Measurements from ENCODE around the gene ZBED3. TPM values are rescaled to one million over a fixed set of nuclear protein-coding genes. Genes with fewer than 3 reads are reported as not detected.
"Not testable (repeated sequence)": the region's sequence is repeated elsewhere in the genome, so short reads cannot be mapped to it uniquely, and the experiment has no call there.

Gene ZBED3
- polyA plus RNA-seq, 2 donors, result 0.67 to 1.0 TPM

DNA sequence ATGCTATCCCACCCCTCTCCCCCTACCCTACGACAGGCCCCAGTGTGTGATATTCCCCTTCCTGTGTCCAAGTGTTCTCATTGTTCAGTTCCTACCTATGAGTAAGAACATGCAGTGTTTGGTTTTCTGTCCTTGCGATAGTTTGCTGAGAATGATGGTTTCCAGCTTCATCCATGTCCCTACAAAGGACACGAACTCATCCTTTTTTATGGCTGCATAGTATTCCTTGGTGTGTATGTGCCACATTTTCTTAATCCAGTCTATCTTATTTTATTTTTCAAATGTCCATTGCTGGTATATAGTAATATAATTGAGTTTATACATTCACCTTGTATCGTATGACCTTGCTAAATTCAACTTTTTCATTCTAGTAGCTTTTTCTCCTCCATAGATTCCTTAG, 19.9 kb upstream of the ZBED3 start:
- not testable (repeated sequence) for H3K27ac ChIP-seq (ENCODE audit: low read depth in 2 of 2, low read length in 1 of 2); H3K36me3 ChIP-seq (ENCODE audit: control insufficient read depth in 2 of 2, insufficient read depth in 2 of 2, low read length in 1 of 2); H3K4me1 ChIP-seq (ENCODE audit: control insufficient read depth in 2 of 2, insufficient read depth in 2 of 2, low read length in 1 of 2); H3K4me3 ChIP-seq (ENCODE audit: low read depth in 1 of 2, low read length in 2 of 2); H3K9me3 ChIP-seq (ENCODE audit: control insufficient read depth in 2 of 2, insufficient read depth in 1 of 2, low read depth in 1 of 2, low read length in 1 of 2); H3K27me3 ChIP-seq (ENCODE audit: control insufficient read depth in 1 of 2, insufficient read depth in 2 of 2, low read length in 2 of 2)
- WGBS, 2 donors, result 94 to 97% methylated on average over 4 of the region's 4 CpGs

DNA sequence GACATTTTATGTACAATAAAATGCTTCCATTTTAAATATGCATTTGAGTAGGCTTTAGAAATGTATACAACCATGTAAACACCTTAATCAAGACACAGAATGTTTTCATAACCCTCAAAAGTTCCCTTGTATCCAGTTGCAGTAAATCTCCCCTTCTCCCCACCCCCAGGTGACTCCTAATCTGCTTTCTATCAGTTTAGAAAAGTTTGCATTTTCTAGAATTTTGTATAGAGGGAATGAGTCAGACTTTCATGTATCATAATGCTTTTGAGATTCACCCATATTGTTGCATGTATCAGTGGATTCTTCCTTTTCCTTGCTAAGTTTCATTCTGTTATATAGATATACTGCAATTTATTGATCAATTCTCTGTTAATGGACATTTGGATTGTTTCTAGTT, 17.7 kb upstream of the ZBED3 start:
- no peaks in the 10 kb centered on the region for H3K27me3 ChIP-seq (ENCODE audit: control insufficient read depth in 1 of 2, insufficient read depth in 2 of 2, low read length in 2 of 2)
- no peaks in the 10 kb centered on the region for H3K36me3 ChIP-seq (ENCODE audit: control insufficient read depth in 2 of 2, insufficient read depth in 2 of 2, low read length in 1 of 2)
- H3K4me1 ChIP-seq (ENCODE audit: control insufficient read depth in 2 of 2, insufficient read depth in 2 of 2, low read length in 1 of 2), result no peaks in the 10 kb centered on the region
- no peaks in the 10 kb centered on the region for H3K9me3 ChIP-seq (ENCODE audit: control insufficient read depth in 2 of 2, insufficient read depth in 1 of 2, low read depth in 1 of 2, low read length in 1 of 2)
- H3K27ac ChIP-seq (ENCODE audit: low read depth in 2 of 2, low read length in 1 of 2), result no peak overlapping the region
- H3K4me3 ChIP-seq (ENCODE audit: low read depth in 1 of 2, low read length in 2 of 2), result no peak overlapping the region

DNA sequence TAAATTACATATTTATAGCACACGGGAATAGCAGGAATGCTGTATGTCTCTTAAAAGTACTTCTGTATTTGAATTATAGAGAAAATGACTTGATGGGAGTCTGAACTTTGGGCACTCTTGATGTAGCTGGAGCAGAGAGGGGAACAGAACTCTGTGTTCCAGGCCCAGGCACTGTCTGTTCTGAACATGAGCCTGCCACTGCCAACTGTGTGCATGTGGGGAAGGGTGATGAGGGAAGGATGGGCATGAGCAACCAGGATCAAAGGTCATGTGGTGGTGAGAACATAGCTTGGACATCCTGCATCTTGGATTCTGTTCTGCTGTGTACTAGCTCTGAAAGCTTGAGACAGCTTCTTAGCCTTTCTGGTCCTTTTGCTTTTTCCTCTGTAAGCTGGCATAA, 16.4 kb upstream of the ZBED3 start:
- Histone ChIP-seq H3K27me3 (ENCODE audit: control insufficient read depth in 1 of 2, insufficient read depth in 2 of 2, low read length in 2 of 2) (no peaks in the 10 kb centered on the region), H3K4me3 (ENCODE audit: low read depth in 1 of 2, low read length in 2 of 2) (no peak overlapping the region), H3K4me1 (ENCODE audit: control insufficient read depth in 2 of 2, insufficient read depth in 2 of 2, low read length in 1 of 2) (no peaks in the 10 kb centered on the region), H3K27ac (ENCODE audit: low read depth in 2 of 2, low read length in 1 of 2) (no peak overlapping the region), H3K36me3 (ENCODE audit: control insufficient read depth in 2 of 2, insufficient read depth in 2 of 2, low read length in 1 of 2) (no peaks in the 10 kb centered on the region), H3K9me3 (ENCODE audit: control insufficient read depth in 2 of 2, insufficient read depth in 1 of 2, low read depth in 1 of 2, low read length in 1 of 2) (no peaks in the 10 kb centered on the region)
- WGBS, 2 donors, result 93 to 97% methylated on average over 1 of the region's 1 CpG

DNA sequence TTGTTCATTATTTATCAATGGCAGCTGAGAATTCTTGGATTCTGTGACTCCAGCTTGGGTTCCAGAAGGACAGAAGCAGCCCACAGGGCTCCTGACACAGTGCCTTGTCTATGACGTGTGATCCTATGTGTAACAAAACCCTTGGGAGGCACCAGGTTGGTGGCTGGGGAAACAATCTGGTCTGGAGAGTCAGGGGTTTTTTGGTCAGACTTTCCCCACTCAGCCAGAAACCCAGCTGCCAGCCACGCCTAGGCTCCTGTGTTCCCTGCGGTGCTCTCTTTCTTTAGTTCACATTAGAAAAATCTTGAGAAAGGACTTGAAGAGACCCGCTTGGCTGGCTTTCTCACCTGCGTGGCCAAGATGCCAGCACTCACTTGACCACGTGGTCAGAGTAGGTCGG, 15.5 kb upstream of the ZBED3 start:
- Histone ChIP-seq H3K9me3 (ENCODE audit: control insufficient read depth in 2 of 2, insufficient read depth in 1 of 2, low read depth in 1 of 2, low read length in 1 of 2) (no peaks in the 10 kb centered on the region), H3K27ac (ENCODE audit: low read depth in 2 of 2, low read length in 1 of 2) (no peak overlapping the region), H3K36me3 (ENCODE audit: control insufficient read depth in 2 of 2, insufficient read depth in 2 of 2, low read length in 1 of 2) (no peaks in the 10 kb centered on the region), H3K4me1 (ENCODE audit: control insufficient read depth in 2 of 2, insufficient read depth in 2 of 2, low read length in 1 of 2) (no peaks in the 10 kb centered on the region), H3K27me3 (ENCODE audit: control insufficient read depth in 1 of 2, insufficient read depth in 2 of 2, low read length in 2 of 2) (no peaks in the 10 kb centered on the region), H3K4me3 (ENCODE audit: low read depth in 1 of 2, low read length in 2 of 2) (no peak overlapping the region)
- 85 to 87% methylated on average over 7 of the region's 7 CpGs for WGBS, 2 donors

DNA sequence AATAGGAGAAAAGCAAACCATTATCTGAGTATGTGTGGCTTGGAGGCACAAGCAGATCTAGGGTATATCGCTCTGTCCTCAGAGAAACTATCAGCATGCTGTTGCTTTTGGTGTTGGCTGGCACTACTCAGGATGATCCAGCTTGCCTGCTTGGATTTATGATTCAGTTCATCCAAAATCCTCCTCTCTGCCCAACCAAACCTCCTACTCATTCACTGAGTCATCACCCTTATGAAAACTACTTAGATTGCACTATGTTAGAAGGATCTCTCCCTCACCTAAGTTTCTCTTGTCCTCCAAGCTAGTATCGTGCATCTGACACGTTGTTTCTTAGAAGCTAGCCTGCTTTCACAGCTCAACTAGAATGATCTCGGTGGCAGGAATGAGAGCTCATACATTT, 14.2 kb upstream of the ZBED3 start:
- Histone ChIP-seq H3K27me3 (ENCODE audit: control insufficient read depth in 1 of 2, insufficient read depth in 2 of 2, low read length in 2 of 2) (no peaks in the 10 kb centered on the region), H3K36me3 (ENCODE audit: control insufficient read depth in 2 of 2, insufficient read depth in 2 of 2, low read length in 1 of 2) (no peaks in the 10 kb centered on the region), H3K4me1 (ENCODE audit: control insufficient read depth in 2 of 2, insufficient read depth in 2 of 2, low read length in 1 of 2) (no peaks in the 10 kb centered on the region), H3K9me3 (ENCODE audit: control insufficient read depth in 2 of 2, insufficient read depth in 1 of 2, low read depth in 1 of 2, low read length in 1 of 2) (no peaks in the 10 kb centered on the region), H3K27ac (ENCODE audit: low read depth in 2 of 2, low read length in 1 of 2) (no peak overlapping the region), H3K4me3 (ENCODE audit: low read depth in 1 of 2, low read length in 2 of 2) (no peak overlapping the region)
- WGBS, 2 donors, result 68 to 69% methylated on average over 4 of the region's 4 CpGs

DNA sequence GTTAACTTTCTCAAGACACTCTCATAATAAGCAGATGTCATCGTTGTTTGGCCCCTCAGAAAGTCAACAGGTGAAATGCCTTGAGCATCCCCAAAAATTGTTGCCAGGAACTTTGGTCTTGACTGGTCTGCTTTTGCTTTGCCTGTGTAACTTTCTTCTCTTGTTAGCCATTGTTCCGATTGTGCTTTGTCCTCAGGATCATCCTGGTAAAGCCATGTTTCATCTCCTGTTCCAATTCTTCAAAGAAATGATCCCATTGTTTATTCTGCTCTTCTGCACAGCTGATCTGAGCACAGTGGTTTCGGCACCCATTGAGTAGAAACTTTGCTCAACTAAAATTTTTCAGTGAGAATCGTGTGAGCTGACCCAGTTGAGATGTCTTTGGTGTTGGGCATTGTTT, 8.1 kb upstream of the ZBED3 start:
- Histone ChIP-seq H3K4me1 (ENCODE audit: control insufficient read depth in 2 of 2, insufficient read depth in 2 of 2, low read length in 1 of 2) (no peaks in the 10 kb centered on the region), H3K9me3 (ENCODE audit: control insufficient read depth in 2 of 2, insufficient read depth in 1 of 2, low read depth in 1 of 2, low read length in 1 of 2) (no peaks in the 10 kb centered on the region), H3K4me3 (ENCODE audit: low read depth in 1 of 2, low read length in 2 of 2) (no peak overlapping the region), H3K27ac (ENCODE audit: low read depth in 2 of 2, low read length in 1 of 2) (no peak overlapping the region), H3K27me3 (ENCODE audit: control insufficient read depth in 1 of 2, insufficient read depth in 2 of 2, low read length in 2 of 2) (no peaks in the 10 kb centered on the region), H3K36me3 (ENCODE audit: control insufficient read depth in 2 of 2, insufficient read depth in 2 of 2, low read length in 1 of 2) (no peaks in the 10 kb centered on the region)
- 89 to 92% methylated on average over 4 of the region's 4 CpGs for WGBS, 2 donors

DNA sequence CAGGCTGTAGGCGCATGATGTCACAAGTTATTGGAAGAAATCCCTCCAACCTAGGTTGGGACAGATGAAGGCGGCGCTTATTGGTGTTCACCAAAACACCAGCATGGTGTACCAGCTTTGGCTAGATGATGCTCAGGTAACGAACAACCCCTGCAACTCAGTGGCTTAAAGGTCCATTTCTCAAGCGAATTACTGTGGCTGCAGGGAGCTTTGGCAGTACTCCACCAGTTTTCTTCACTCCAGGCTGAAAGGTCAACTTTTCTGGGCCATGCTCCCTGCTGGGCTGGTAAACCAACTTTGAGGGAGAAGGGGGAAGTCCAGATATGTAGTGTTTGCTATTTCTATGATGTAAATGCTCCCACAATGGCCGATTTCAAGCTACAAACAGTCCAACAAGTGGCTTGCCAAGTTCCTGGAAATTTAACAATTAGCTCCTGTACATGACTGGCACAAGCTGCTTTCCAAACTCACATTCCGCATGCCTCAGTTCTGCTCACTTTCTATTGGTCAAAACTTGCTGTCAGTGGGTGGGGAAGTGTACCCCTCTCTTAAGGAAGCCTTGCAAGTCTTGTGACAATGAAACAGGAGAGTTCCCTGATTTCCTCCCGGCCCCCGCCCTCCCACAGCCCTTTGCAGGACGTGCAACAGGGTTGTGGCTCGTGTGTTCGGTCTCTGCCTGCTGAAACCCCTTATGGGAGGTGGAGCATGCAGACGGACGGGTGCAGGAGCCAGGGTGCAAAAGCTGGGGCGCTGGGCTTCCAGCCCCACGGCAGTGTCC, 588 bp upstream of the ZBED3 start:
- no peaks in the 10 kb centered on the region for H3K9me3 ChIP-seq (ENCODE audit: control insufficient read depth in 2 of 2, insufficient read depth in 1 of 2, low read depth in 1 of 2, low read length in 1 of 2)
- 18 to 23% methylated on average over 16 of the region's 16 CpGs for whole genome bisulfite sequencing, 2 donors
- peak overlapping the region; percentile 59 to 86 for H3K4me3 ChIP-seq (ENCODE audit: low read depth in 1 of 2, low read length in 2 of 2)
- H3K27me3 ChIP-seq (ENCODE audit: control insufficient read depth in 1 of 2, insufficient read depth in 2 of 2, low read length in 2 of 2), result no peaks in the 10 kb centered on the region
- H3K27ac ChIP-seq (ENCODE audit: low read depth in 2 of 2, low read length in 1 of 2), result peak overlapping the region; percentile 40 to 82
- no peaks in the 10 kb centered on the region for H3K36me3 ChIP-seq (ENCODE audit: control insufficient read depth in 2 of 2, insufficient read depth in 2 of 2, low read length in 1 of 2)
- peaks cover 3% of the 10 kb centered on the region in 2 donors for H3K4me1 ChIP-seq (ENCODE audit: control insufficient read depth in 2 of 2, insufficient read depth in 2 of 2, low read length in 1 of 2)

DNA sequence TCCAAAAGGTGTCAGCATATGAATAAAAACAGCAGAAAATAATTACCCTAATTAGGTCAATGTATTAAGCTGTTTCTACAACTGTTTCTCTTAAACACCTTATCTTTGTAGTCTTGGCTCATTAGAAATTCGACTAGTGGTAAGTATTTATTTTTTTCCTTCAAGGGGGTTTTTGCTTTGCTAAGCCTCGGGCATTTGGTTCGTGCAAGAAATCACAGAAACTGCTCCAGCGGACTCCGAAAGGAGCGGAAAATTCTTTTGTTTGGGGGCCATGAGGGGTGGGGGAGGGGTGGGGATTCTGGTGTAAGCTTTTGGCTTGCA, 757 bp downstream of the ZBED3 start:
- Histone ChIP-seq H3K36me3 (ENCODE audit: control insufficient read depth in 2 of 2, insufficient read depth in 2 of 2, low read length in 1 of 2) (no peaks in the 10 kb centered on the region), H3K9me3 (ENCODE audit: control insufficient read depth in 2 of 2, insufficient read depth in 1 of 2, low read depth in 1 of 2, low read length in 1 of 2) (no peaks in the 10 kb centered on the region), H3K27ac (ENCODE audit: low read depth in 2 of 2, low read length in 1 of 2) (peak overlapping the region; percentile 82 to 88), H3K27me3 (ENCODE audit: control insufficient read depth in 1 of 2, insufficient read depth in 2 of 2, low read length in 2 of 2) (no peaks in the 10 kb centered on the region), H3K4me3 (ENCODE audit: low read depth in 1 of 2, low read length in 2 of 2) (peak overlapping the region; percentile 59 to 86), H3K4me1 (ENCODE audit: control insufficient read depth in 2 of 2, insufficient read depth in 2 of 2, low read length in 1 of 2) (peaks cover 3% of the 10 kb centered on the region in 2 donors)
- WGBS, 2 donors, result 3 to 4% methylated on average over 6 of the region's 6 CpGs

DNA sequence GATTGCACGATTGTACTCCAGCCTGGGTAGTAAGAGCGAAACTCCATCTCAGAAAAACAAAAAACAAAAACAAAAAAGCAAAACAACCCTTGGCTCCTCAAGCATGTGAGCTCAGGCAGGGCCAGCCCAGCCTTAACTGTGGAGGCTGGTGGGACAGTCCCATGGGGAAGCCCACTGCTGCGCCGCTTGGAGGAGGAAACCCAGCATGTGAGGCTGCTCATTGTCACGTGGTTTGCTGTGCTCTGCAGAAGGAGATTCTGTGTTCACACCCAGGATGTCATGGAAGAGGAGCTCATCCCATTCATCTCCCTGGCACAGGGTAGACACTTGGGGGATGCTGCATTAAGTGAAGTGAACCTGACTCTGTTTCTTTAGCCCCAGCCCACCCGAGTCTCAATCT, 4.0 kb downstream of the ZBED3 start:
- peaks cover 3% of the 10 kb centered on the region in 2 donors for H3K4me1 ChIP-seq (ENCODE audit: control insufficient read depth in 2 of 2, insufficient read depth in 2 of 2, low read length in 1 of 2)
- peaks cover 0 to 2% of the 10 kb centered on the region in 2 donors for H3K36me3 ChIP-seq (ENCODE audit: control insufficient read depth in 2 of 2, insufficient read depth in 2 of 2, low read length in 1 of 2)
- 88% methylated on average over 6 of the region's 6 CpGs for WGBS, 2 donors

DNA sequence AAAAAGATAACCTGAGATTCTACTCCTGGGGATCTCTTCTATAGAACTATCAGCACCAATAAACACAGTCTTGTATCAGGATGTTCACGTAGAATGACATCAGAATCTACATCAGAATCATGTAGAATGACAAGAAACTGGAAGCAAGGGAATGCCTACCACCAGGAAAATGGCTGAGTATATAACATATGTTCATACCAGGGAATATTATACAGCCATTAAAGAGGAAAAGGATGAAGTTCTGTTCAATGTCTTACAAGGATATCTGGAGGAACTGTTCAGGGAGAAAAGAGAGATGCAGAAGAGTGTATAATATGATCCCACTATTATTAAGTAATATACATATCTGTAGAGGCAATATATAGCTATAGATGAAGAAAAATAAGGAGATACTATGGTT, 4.8 kb downstream of the ZBED3 start:
- Histone ChIP-seq H3K36me3 (ENCODE audit: control insufficient read depth in 2 of 2, insufficient read depth in 2 of 2, low read length in 1 of 2) (peaks cover 0 to 2% of the 10 kb centered on the region in 2 donors), H3K4me3 (ENCODE audit: low read depth in 1 of 2, low read length in 2 of 2) (no peak overlapping the region), H3K27ac (ENCODE audit: low read depth in 2 of 2, low read length in 1 of 2) (no peak overlapping the region), H3K4me1 (ENCODE audit: control insufficient read depth in 2 of 2, insufficient read depth in 2 of 2, low read length in 1 of 2) (peaks cover 0 to under 1% of the 10 kb centered on the region in 2 donors), H3K27me3 (ENCODE audit: control insufficient read depth in 1 of 2, insufficient read depth in 2 of 2, low read length in 2 of 2) (no peaks in the 10 kb centered on the region), H3K9me3 (ENCODE audit: control insufficient read depth in 2 of 2, insufficient read depth in 1 of 2, low read depth in 1 of 2, low read length in 1 of 2) (no peaks in the 10 kb centered on the region)
- WGBS, 2 donors, result 47 to 55% methylated on average over 1 of the region's 1 CpG

More for the DNA sequence above, 4.0 kb downstream of the ZBED3 start:
- Histone ChIP-seq H3K9me3 (ENCODE audit: control insufficient read depth in 2 of 2, insufficient read depth in 1 of 2, low read depth in 1 of 2, low read length in 1 of 2) (no peaks in the 10 kb centered on the region), H3K27ac (ENCODE audit: low read depth in 2 of 2, low read length in 1 of 2) (no peak overlapping the region), H3K27me3 (ENCODE audit: control insufficient read depth in 1 of 2, insufficient read depth in 2 of 2, low read length in 2 of 2) (no peaks in the 10 kb centered on the region), H3K4me3 (ENCODE audit: low read depth in 1 of 2, low read length in 2 of 2) (no peak overlapping the region)
